SIG-M5 treated with dmso at 0.1 percent for 504 hours (cell line): ENCODE data around the gene TEP1.
"Not testable (repeated sequence)": the region's sequence is repeated elsewhere in the genome, so short reads cannot be mapped to it uniquely, and the experiment has no call there.

Experiments used
- DNase-seq: peaks from one replicate; lab custom pipeline; 2025; ENCODE audit not compliant: unreplicated experiment; lab: John Stamatoyannopoulos, UW

Gene TEP1

DNA sequence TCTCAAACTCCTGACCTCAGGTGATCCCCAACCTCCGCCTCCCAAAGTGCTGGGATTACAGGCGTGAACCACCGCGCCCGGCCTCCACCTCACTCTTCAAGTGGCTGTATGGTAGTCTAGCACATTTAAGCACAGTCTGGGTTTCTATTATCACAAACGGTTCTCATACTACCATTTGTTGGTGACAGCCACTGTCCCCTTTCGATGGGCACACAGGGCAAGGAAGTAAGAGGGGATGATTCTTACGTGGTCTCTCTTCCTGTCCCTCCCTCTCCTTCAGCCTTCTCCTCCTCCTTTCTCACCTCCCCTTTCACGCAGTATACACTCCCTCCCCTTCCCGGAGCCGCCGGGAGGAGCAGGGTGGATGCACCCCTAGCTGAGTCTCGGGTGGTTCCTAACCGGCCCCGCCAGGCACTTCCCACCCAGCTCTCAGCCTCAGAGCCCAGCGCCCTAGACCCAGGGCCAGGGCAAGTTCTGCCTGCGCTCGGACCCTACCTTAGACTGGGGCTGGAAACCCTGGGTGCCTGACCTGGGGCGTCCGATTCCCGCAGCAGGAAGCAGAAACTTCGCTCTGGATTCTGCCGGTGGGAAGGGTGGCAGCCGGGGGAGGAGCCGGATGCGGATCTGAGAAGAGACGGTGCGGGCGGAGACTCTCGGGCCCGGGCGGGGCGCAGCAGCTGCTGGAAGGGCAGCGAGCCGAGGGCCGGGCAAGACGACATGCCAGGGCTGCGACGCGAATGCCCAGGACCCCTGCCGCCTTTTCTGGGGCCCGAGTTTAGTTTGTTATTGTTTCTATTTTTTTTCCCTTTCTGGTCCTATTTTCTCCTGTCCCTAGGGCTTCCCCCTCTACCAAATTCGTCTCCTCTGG is at the start of gene TEP1:
Gene TEP1, minus strand, starts transcription at position 626 of the 868 bp plus-strand sequence. CDS start 5,062 bp downstream, outside the sequence.
- peak; percentile 74 for DNase-seq

DNA sequence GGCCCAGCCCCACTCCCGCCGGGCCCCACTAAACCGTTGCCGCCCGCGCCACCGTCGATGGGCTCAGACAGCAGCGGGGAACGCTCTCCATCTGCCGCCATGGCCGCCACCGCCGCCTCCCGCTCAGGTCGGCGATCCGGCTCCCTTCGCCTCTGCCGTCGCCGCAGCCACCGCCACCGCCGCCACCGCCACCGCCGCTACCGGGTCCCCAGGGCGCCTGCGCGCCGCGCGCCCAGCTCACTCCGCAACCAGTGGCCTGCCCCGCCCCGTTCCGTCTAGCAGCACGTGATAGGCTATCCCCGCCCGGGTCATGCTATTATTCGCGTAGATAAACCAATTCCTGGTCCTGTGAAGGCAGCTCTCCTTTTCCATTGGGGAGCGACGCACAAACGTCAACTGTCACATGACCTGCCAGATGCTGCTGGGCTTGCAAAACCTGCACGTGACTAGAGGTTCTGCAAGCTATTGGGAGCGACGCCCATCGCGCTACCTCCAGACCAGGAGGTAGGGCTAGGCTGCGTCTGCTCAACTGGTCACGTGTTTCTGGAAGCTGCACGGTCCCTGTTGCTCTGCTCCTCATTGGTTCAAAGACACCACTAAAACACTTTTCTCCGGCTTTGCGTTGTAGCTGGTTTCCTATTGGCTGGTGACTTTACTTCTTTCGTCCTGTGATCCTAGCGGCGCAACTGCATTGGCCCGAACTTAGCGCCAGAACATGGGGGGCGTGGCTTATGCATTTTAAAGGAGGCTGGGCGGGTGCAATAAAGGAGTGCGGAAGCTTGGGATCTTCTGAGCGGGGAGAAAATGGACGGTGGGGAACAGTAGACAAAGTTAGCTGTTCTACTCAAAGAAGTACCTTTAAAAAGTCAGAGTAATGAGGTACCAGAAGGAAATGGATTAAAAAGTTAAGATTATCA is 48.2 kb upstream of the TEP1 start, which contains the start of gene PIP4P1:
Gene PIP4P1, minus strand, starts transcription at position 210 of the 917 bp plus-strand sequence. Its CDS starts 109 bp downstream, at position 101.
- DNase-seq: peak; percentile 100

DNA sequence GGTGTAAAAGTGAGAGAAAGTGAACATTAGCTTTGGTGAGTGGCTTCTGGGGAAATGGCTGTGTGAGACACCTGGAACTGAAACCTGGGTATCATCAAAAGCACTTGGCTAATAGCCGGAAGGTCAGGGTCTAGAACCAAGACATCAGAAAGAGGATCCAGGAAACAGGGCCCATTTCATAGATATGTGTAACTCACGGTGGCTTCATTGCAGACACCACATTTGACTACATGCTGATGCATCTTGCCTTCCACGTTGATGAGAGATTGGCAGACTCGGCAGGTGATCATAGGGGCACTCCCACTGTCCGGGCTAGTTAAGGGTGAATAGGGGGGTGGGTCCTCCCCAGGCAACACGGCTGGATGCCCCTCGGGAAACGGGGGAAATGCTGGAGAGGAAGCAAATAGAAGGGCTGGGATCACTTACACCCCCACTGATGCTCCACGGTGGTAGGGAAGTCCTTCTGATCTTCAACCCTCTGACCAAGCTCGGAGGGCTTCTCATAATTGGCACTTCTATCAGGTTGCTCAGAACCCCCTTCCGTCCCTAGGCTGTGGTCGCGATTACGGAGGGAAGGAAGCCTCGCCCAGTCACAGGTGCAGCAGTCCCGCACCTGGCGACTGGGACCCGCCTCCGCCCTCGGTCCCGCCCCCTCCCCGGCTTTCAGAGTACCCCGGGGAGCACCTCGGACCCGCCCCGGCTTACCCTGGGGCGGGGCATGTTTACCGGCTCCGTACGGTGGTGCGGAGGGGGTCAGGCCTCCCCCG is 47.3 kb upstream of the TEP1 start:
- peak; percentile 30 for DNase-seq

DNA sequence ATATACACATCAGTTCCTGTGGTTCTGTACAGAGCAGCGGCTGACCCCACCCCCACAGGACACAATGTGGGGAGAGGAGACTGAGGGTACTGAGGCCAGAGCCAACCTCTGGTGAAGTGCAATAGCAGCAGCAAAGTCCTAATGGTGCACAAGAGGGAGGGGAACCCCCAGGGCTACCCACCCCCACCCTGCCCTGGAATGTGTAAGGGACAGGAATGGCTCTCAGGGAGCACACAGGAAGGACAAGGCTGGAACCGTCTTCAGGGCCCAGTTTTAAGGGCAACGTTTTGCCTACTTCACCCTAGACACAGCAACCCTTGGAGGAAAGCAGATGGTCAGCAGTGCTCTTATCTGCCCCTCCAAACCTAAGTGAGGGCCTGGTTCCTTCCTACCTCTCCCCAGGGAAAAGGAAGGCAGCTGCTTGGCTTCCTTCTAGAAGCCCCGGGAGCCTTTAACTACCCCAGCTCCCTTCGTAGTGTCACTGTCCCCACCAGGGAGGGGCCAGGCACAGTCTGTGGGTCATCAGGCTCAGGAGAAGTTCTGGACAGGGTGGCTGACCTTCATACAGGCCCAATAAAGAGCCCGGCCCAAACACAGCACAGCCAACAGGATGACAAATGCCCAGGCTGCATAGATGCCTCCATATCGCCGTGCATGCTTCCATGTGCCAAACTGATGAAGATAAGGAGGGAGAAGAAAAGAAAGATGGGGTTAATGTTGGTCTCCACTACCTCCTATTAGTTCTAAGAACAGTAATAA is 44.9 kb upstream of the TEP1 start:
- peak; percentile 53 for DNase-seq

DNA sequence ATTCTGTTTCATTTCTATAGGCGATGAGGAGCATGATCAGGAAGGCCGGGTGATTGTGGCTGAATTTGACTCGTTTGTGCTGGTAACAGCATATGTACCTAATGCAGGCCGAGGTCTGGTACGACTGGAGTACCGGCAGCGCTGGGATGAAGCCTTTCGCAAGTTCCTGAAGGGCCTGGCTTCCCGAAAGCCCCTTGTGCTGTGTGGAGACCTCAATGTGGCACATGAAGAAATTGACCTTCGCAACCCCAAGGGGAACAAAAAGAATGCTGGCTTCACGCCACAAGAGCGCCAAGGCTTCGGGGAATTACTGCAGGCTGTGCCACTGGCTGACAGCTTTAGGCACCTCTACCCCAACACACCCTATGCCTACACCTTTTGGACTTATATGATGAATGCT is 43.7 kb upstream of the TEP1 start:
- peak; percentile 73 for DNase-seq

DNA sequence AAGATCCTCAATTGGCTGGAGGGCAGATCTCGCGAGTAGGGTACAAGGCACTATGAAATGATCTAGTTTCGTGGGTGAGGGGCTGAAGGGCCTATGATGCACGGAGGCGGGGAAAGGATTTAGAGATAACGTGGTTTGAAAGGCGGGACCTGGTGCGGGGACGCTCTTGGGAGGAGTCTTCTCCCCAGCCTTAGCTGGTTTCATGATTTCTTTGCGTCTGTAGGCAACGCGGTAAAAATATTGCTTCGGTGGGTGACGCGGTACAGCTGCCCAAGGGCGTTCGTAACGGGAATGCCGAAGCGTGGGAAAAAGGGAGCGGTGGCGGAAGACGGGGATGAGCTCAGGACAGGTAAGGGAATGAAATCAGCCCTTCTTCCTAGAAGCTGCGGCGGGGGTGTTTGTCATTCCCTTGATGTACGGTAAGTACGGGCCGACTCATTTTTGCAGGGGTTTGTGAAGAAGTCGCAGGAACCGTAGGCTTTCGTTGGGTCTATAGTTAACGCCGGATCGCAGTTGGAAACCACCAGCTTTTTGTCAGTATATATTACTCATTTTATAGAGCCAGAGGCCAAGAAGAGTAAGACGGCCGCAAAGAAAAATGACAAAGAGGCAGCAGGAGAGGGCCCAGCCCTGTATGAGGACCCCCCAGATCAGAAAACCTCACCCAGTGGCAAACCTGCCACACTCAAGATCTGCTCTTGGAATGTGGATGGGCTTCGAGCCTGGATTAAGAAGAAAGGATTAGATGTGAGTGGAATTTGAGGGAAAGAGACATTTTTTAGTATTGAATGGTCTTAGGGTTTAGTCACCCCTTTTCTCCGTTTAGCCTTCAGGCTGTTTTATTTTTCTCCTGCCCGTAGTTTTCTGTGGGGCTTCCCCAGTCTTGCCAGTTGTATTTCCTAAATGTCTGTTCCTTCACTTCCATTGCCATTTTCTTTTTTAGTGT is 42.3 kb upstream of the TEP1 start:
- DNase-seq: peak; percentile 92

DNA sequence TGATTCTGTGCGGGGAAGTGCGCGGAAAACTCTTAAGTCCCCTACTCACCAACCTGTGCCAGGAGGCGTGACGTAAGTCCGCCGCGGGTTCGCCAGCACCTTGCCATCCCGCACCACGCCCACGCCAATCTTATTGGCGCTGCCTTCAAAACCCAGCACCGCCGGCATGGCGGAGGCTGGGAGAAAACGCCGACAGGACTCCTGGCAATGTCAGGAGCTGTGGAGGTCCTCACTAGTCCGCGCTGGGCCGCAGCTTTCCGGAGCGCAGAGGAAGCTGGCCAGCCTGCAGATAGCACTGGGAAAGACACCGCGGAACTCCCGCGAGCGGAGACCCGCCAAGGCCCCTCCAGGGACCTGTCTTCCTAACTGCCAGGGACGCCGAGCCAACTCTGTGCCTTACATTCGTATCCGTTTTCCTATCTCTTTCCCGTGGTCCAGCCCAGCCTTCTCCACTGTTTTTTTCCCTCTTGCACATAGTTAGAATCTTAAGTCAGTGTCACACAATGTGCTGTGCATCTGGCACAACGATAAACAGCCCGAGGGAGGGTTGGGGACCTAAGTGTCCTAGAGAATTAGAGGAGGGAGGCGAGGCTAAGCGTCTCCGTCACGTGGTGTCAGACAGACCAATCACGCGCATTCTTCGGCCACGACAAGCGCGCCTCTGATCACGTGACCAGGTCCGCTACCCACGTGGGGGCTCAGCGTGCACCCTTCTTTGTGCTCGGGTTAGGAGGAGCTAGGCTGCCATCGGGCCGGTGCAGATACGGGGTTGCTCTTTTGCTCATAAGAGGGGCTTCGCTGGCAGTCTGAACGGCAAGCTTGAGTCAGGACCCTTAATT is 41.4 kb upstream of the TEP1 start, which contains the start of the genes APEX1 and OSGEP:
Gene APEX1, plus strand, starts transcription at position 711 of the 839 bp plus-strand sequence. CDS start 420 bp downstream, outside the sequence.
Gene OSGEP, minus strand, starts transcription at position 297 of the 839 bp plus-strand sequence. Its CDS starts 129 bp downstream, at position 168.
- DNase-seq: peak; percentile 98

DNA sequence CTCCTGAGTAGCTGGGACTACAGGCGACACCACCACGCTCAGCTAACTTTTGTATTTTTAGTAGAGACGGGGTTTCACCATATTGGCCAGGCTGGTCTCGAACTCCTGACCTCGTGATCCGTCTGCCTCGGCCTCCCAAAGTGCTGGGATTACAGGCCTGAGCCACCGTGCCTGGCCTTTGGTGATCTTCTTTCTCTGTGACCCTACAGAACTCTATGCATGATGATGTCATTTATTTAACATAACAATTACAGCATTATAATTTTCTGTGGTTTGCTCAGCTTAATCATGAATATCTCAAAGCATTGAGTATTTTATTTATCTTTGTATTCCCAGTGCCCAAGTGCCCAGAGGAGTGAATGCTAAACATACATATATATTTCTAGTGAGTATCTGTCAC is 39.5 kb upstream of the TEP1 start:
- DNase-seq: not testable (repeated sequence)

DNA sequence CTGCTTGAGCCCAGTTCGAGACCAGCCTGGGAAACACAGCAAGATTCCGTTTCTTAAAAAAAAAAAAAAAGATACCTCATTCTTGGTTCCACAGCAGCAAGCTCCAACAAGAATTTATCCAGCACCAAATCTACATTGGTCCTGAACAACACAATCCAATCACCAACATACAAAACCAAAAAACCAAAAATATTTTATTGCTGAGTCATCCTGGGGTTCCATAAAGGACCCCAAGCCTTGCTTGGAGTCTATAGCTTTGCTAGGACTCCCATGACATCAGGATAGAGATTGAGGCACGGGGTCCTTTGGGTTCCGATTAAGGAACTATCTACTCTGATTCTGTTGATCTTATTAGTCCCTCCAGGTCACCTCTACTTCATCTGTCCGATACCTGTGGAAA is 33.6 kb upstream of the TEP1 start:
- DNase-seq: no peak

DNA sequence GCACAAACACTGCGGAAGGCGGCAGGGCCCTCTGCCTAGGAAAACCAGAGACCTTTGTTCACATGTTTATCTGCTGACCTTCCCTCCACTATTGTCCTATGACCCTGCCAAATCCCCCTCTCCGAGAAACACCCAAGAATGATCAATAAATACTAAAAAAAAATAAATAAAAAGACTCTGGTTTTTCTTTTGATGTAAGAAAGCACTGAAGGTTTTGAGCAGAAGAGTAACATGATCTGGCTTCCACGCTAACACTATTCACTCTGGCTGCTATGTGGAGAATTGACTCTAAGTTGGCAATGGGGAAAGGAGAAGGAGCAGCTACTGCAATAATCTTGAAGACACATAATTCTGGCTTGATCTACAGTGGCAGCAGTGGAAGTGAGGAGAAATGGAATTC is 30.3 kb upstream of the TEP1 start:
- DNase-seq: not testable (repeated sequence)

DNA sequence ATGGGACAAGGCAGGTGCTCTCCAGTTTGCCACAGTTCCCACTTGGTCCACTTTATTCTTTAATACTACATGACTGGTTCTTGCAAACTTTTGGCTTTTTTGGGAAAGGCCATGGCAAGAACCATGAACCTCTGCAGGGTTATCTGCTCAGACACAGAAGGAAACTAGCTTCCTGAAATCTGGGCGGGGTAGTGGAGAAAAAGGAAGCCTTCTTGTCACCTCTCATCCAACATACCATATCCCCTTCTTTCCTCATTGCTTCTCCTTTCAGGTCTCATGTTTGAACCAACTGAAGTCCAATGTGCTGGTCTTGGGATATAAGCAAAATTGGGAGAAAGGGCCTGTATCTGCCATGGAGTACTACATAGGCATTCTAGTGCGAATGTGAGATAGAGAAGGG is 28.2 kb upstream of the TEP1 start:
- DNase-seq: no peak

DNA sequence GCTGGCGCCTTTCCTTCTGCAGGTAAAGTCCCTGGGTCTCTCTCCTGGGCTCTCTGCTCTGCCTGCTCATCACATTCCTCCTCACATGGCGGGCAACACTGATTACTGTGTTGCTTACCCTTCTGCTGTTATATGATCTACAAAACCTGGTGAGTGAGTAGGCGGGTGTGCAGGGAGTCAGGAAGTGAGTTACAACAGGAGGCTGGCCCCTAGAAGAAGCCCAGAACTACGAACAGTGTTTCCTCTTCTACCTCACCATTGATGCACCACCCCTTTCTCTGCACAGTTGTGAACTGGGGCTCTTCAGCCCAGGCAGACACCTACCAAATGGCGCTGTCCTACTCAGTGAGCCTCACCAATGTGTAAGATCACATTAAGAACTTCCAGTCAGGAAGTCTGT is 27.6 kb upstream of the TEP1 start:
- no peak for DNase-seq

DNA sequence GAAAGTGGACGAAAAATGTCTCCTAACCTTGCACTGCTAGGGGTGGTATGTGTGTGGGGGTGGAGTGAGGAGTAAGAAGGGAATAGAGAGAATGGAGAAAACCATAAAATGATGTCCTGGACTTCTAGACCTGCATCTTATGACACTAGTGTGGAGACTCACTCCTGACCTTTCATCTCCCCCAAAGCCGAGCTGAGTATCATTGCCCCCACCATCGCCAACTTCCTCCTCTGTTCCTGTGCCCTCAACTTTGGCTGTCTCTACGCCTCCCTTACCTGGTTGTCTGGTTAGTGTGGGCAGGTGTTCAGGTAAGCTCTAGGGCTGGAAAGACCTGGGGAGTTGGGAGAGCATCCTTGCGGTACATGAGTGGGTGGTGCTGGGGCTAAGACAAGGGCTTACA is 27.2 kb upstream of the TEP1 start:
- no peak for DNase-seq

DNA sequence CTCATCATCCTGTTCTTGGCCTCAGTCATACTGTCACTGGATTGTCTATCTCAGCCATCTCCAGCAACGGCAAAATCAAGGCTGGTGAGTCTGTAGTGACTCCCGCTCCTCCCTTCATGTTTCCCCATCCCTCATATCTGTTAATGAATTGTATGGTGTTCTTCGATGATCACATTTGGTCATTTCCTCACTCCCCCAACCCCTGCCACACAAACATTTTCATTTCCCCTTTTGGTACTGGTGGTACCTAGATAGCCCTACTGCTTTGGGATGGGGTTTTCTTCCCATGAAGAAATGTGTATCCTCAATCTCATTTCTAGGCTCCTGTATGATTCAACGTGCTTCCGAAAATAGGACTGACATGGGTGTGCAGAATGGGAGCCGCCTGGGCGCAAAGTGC is 25.4 kb upstream of the TEP1 start:
- peak; percentile 37 for DNase-seq

DNA sequence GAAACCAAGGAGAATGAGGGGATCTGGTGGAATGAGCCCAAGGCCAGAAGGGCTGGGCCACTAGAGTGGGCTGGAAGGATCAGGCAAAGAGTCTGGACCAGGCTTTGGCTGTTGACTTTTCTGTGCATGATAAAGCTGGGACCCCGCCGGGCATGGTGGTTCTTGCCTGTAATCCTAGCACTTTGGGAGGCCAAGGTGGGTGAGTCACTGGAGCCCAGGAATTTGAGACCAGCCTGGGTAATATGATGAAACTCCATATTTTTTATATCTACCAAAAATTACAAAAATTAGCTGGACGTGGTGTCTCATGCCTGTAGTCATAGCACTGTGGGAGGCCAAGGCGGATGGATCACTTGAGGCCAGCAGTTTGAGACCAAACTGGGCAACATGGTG is 23.1 kb upstream of the TEP1 start:
- DNase-seq: no peak

DNA sequence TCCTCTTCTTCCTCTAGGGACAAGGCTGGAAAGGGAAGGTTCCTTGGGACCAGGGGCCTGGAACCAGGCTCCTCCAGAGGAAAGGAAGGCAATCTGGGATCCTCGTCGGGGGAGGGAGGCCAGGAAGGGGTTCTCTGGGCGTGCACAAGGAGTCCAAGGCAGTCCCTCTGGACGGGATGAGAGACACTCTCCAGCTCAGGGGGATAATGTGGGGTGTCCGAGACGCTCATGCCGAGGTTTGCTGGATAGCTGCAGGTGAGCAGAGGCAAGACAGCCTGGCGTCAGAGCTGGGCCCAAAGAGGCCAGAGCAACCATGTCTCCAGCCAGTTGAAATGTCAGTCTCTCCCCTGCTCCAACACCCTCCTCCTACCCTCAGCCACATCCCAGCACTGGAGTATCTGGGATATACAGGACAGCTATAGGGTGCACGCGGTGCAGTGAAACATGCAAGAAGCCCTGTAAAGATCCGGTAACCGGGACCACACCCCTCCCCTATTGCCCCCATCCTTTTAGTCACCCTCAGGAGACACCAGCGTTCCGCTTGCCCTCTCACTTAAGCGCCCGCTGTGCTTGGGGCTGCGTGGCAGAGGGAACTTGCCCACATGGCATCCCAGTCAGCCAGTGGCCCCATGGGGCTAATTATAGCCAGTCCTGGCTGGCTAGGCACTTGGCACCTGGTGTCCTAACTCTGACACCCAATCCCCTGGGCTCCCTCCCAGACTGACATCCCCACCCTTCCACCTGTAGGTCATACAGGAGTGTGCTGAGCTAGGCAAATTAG is 22.5 kb upstream of the TEP1 start, which contains the start of gene KLHL33:
Gene KLHL33, minus strand, starts transcription at position 585 of the 781 bp plus-strand sequence. Its CDS starts 355 bp downstream, at position 230.
- no peak for DNase-seq
